ENCODE data around the gene PLTP.

DNA sequence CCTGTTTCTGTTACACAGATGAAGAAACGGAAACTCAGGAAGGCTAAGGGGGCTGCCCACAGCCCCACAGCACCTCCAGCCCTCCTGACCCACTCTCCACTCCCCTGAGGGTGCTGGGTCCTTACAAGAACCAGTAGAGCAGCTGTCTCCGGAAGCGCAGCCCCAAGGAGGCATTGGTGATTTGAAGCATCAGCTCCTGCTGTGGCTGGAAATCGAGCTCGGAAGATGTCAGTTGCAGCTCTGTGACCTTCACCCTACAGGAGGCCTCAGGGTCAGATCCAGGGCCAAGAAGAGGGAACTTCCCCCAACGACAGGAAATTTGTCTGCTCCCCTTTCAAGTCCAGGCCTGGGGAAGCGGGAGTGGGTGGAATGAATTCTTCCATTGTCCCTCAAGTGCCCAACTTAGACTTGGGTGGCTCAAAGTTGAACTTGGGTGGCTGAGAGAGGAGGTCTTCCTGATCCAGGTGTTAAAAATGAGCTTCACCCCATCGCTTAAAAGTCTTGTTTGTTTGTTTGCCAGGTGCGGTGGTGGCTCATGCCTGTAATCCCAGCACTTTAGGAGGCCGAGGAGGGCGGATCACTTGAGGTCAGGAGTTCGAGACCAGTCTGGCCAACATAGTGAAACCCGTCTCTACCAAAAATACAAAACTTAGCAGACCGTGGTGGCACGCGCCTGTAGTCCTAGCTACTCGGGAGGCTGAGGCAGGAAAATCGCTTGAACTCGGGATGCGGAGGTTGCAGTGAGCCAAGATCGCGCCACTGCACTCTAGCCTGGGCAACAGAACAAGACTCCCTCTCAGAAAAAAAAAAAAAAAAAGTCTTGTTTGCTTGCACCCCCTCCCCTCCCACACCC is 1.9 kb downstream of the PLTP start:
- TF ChIP-seq, protein P1, sequence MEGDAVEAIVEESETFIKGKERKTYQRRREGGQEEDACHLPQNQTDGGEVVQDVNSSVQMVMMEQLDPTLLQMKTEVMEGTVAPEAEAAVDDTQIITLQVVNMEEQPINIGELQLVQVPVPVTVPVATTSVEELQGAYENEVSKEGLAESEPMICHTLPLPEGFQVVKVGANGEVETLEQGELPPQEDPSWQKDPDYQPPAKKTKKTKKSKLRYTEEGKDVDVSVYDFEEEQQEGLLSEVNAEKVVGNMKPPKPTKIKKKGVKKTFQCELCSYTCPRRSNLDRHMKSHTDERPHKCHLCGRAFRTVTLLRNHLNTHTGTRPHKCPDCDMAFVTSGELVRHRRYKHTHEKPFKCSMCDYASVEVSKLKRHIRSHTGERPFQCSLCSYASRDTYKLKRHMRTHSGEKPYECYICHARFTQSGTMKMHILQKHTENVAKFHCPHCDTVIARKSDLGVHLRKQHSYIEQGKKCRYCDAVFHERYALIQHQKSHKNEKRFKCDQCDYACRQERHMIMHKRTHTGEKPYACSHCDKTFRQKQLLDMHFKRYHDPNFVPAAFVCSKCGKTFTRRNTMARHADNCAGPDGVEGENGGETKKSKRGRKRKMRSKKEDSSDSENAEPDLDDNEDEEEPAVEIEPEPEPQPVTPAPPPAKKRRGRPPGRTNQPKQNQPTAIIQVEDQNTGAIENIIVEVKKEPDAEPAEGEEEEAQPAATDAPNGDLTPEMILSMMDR (IDR thresholded peaks at IDR 0.05): no peak
- no peak for TF ChIP-seq POLR2A (IDR thresholded peaks at IDR 0.05)
